Measurements from ENCODE around the gene CCN2. TPM values are rescaled to one million over a fixed set of nuclear protein-coding genes. Genes with fewer than 3 reads are reported as not detected.
A peak's percentile ranks its signal among the peaks of the same experiment; 100 is the strongest.

The CCN2 gene
- total RNA-seq, 1 experiment from 2014 or later: 44.1 TPM

- H2BK120ac ChIP-seq (ENCODE audit: low read depth, low read length, poor library complexity, severe bottlenecking): no peak overlapping the region
- no peak overlapping the region for H2BK5ac ChIP-seq (ENCODE audit: insufficient read length, low read length)
- no peaks in the 10 kb centered on the region for H3K79me1 ChIP-seq (ENCODE audit: insufficient read depth, low read depth, low read length, poor library complexity, severe bottlenecking)
- no peak overlapping the region for H3K23ac ChIP-seq (ENCODE audit: insufficient read length, low read depth, low read length)
- H2AK5ac ChIP-seq (ENCODE audit: insufficient read length, low read length): no peak overlapping the region
- no peaks in the 10 kb centered on the region for H3K9me3 Mint-ChIP-seq
- H3K56ac ChIP-seq (ENCODE audit: insufficient read length, low read depth, low read length): no peak overlapping the region
- no peak overlapping the region for H3K14ac ChIP-seq (ENCODE audit: insufficient read depth, low read length)
- no peaks in the 10 kb centered on the region for H3K4me1 ChIP-seq (ENCODE audit: insufficient read depth, low read length)
- H4K5ac ChIP-seq (ENCODE audit: insufficient read length, low read depth, low read length): no peak overlapping the region
- no peak overlapping the region for H4K8ac ChIP-seq (replicated peaks; ENCODE audit: insufficient read length, low read depth, low read length)
- H3K36me3 Mint-ChIP-seq (ENCODE audit: insufficient read depth in 1 of 3, low read depth in 3 of 3): peaks cover 0 to 2% (median 0%) of the 10 kb centered on the region in 3 experiments; a peak in 1 of 7 replicates
- H4K91ac ChIP-seq (ENCODE audit: insufficient read length, low read depth, low read length): no peak overlapping the region
- H3K4me3 Mint-ChIP-seq: no peak overlapping the region
- WGBS (ENCODE audit: extremely low coverage, insufficient read length, low lambda C conversion rate): no CpG with 5 or more reads among the region's 3 CpGs
- H3K27me3 ChIP-seq (ENCODE audit: insufficient read depth, low read length): no peaks in the 10 kb centered on the region
- H3K27me3 Mint-ChIP-seq (ENCODE audit: low read depth): no peaks in the 10 kb centered on the region
- H3T11ph ChIP-seq (ENCODE audit: low read length): no peak overlapping the region
- H2AFZ ChIP-seq (ENCODE audit: low read length): no peak overlapping the region
- H3K27ac ChIP-seq (ENCODE audit: insufficient read length, low read depth, low read length): no peak overlapping the region
- no peaks in the 10 kb centered on the region for H3K79me2 ChIP-seq (ENCODE audit: insufficient read depth, low read length)
- H3K4me1 Mint-ChIP-seq: 0 out of 4 replicates have a peak, but pooled peaks cover 0 to 4% of the 10 kb centered on the region in 2 experiments
- H3K9me3 ChIP-seq (ENCODE audit: control insufficient read depth, low read depth, low read length): no peaks in the 10 kb centered on the region
- TF ChIP-seq, protein P1, sequence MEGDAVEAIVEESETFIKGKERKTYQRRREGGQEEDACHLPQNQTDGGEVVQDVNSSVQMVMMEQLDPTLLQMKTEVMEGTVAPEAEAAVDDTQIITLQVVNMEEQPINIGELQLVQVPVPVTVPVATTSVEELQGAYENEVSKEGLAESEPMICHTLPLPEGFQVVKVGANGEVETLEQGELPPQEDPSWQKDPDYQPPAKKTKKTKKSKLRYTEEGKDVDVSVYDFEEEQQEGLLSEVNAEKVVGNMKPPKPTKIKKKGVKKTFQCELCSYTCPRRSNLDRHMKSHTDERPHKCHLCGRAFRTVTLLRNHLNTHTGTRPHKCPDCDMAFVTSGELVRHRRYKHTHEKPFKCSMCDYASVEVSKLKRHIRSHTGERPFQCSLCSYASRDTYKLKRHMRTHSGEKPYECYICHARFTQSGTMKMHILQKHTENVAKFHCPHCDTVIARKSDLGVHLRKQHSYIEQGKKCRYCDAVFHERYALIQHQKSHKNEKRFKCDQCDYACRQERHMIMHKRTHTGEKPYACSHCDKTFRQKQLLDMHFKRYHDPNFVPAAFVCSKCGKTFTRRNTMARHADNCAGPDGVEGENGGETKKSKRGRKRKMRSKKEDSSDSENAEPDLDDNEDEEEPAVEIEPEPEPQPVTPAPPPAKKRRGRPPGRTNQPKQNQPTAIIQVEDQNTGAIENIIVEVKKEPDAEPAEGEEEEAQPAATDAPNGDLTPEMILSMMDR (conservative IDR thresholded peaks at IDR 0.05): no peak
- no peak overlapping the region for H2BK15ac ChIP-seq (ENCODE audit: low read depth, low read length)
- H3K4me2 ChIP-seq (ENCODE audit: insufficient read depth, insufficient read length, low read length): no peak overlapping the region
- H3K4ac ChIP-seq (ENCODE audit: low read depth, low read length): no peak overlapping the region
- no peak overlapping the region for H2BK20ac ChIP-seq (ENCODE audit: low read depth, low read length, poor library complexity, severe bottlenecking)
- H4K20me1 ChIP-seq (ENCODE audit: control insufficient read depth, insufficient read depth, insufficient read length): no peaks in the 10 kb centered on the region
- no peak for DNase-seq
- no peak overlapping the region for H3K18ac ChIP-seq (ENCODE audit: insufficient read length, low read depth, low read length)
- no peak overlapping the region for H2BK12ac ChIP-seq (ENCODE audit: insufficient read length, low read depth, low read length)
- H3K9ac ChIP-seq (ENCODE audit: extremely low read depth, insufficient read length, low read length): no peak overlapping the region
- H3K27ac Mint-ChIP-seq: peak overlapping the region in 2 of 3 experiments; percentile 6 to 9; a peak in 1 of 7 replicates
- H3K23me2 ChIP-seq (ENCODE audit: insufficient read length, low read depth, low read length, poor library complexity, severe bottlenecking): no peaks in the 10 kb centered on the region
These were observed 30.4 kb upstream of the CCN2 start for GRCh38 chr6:131981624-131981978.

Measured in H9 (cell line).